Left ventricle myocardium superior (tissue), 1 donor: ENCODE data around the gene GPC6. TPM values are rescaled to one million over a fixed set of nuclear protein-coding genes. Genes with fewer than 3 reads are reported as not detected.
A peak's percentile ranks its signal among the peaks of the same experiment; 100 is the strongest.

Source experiments
- ATAC-seq: fragments of 200-7000 bp; cut with Tn5 transposase; one replicate; pipeline ENCODE4 v1.9.1; 2020; ENCODE audit warnings: mild to moderate bottlenecking, moderate library complexity
- DNase-seq: peaks from one replicate; pipeline ENCODE4 v3.0.0-alpha.2; 2020
- intact Hi-C: fragments of 100-400 bp; cut with micrococcal nuclease; formaldehyde crosslinking; loops from one replicate; pipeline ENCODE4 v1.11.0; 2022
- total RNA-seq: library from RNA; stranded (reverse); fragmentation: NEBNext Ultra II Directional; extraction: Animal tissue kit (Norgen Biotek cat#: 25700); gene quantifications from one replicate; pipeline ENCODE4 v1.2.1, GENCODE V29; 2021
- donor health status: DM: no; HTN: yes; CAD: no; lungs with severe emphysema.

The GPC6 gene
- total RNA-seq, 1 donor from 2014 or later, result 1.6 TPM

- intact Hi-C loops, result no loop called here
- no peak for ATAC-seq
- DNase-seq, result no peak
Observed at GRCh38 chr13:94063848-94064247, 837.2 kb downstream of the GPC6 start.

GRCh38 chr13:94065741-94066140 is 839.1 kb downstream of the GPC6 start:
- intact Hi-C loops, result no loop called here
- no peak for DNase-seq
- ATAC-seq, result no peak

GRCh38 chr13:94073007-94073744 is 846.6 kb downstream of the GPC6 start:
- intact Hi-C loops, result no loop called here
- ATAC-seq (no peak), DNase-seq (no peak)

GRCh38 chr13:94079876-94080275 is 853.3 kb downstream of the GPC6 start:
- no peak for ATAC-seq
- no peak for DNase-seq
- intact Hi-C loops, result no loop called here

- DNase-seq, result no peak
- no peak for ATAC-seq
- intact Hi-C loops, result no loop called here
Observed at GRCh38 chr13:94080527-94080926, 853.9 kb downstream of the GPC6 start.

GRCh38 chr13:94087100-94087499 is 860.5 kb downstream of the GPC6 start:
- intact Hi-C loops, result no loop called here
- ATAC-seq, result no peak
- no peak for DNase-seq

GRCh38 chr13:94088742-94089141 is 862.1 kb downstream of the GPC6 start:
- DNase-seq, result no peak
- intact Hi-C loops, result no loop called here
- ATAC-seq, result no peak

- DNase-seq (no peak), ATAC-seq (no peak)
- intact Hi-C loops, result no loop called here
Observed at GRCh38 chr13:94090773-94091480, 864.3 kb downstream of the GPC6 start.

GRCh38 chr13:94093652-94094315 is 867.2 kb downstream of the GPC6 start:
- DNase-seq (no peak), ATAC-seq (no peak)
- intact Hi-C loops, result no loop called here

- DNase-seq (no peak), ATAC-seq (no peak)
- intact Hi-C loops, result no loop called here
Observed at GRCh38 chr13:94109715-94110374, 883.2 kb downstream of the GPC6 start.

- intact Hi-C loops, result no loop called here
- ATAC-seq, result peak; percentile 56
- no peak for DNase-seq
Observed at GRCh38 chr13:94112227-94112626, 885.6 kb downstream of the GPC6 start.

- DNase-seq (no peak), ATAC-seq (no peak)
- intact Hi-C loops, result no loop called here
Observed at GRCh38 chr13:94112731-94113130, 886.1 kb downstream of the GPC6 start.

GRCh38 chr13:94113245-94113644 is 886.6 kb downstream of the GPC6 start:
- intact Hi-C loops, result no loop called here
- ATAC-seq, result no peak
- no peak for DNase-seq

- intact Hi-C loops, result no loop called here
- DNase-seq (no peak), ATAC-seq (no peak)
Observed at GRCh38 chr13:94114166-94114565, 887.6 kb downstream of the GPC6 start.

GRCh38 chr13:94115054-94115453 is 888.4 kb downstream of the GPC6 start:
- ATAC-seq (no peak), DNase-seq (no peak)
- intact Hi-C loops, result no loop called here

GRCh38 chr13:94119360-94119936 is 892.8 kb downstream of the GPC6 start:
- intact Hi-C loops, result no loop called here
- no peak for ATAC-seq
- DNase-seq, result no peak

GRCh38 chr13:94120878-94121277 is 894.3 kb downstream of the GPC6 start:
- ATAC-seq, result no peak
- DNase-seq, result no peak
- intact Hi-C loops, result no loop called here

GRCh38 chr13:94121686-94122085 is 895.1 kb downstream of the GPC6 start:
- no peak for ATAC-seq
- intact Hi-C loops, result no loop called here
- no peak for DNase-seq

GRCh38 chr13:94122300-94122915 is 895.8 kb downstream of the GPC6 start:
- no peak for ATAC-seq
- intact Hi-C loops, result no loop called here

More at GRCh38 chr13:94122300-94122915, 895.8 kb downstream of the GPC6 start:
- DNase-seq, result no peak
